ENCODE data around the gene PI4KA.
A peak's percentile ranks its signal among the peaks of the same experiment; 100 is the strongest.

PI4KA gene

GRCh38 chr22:20858615-20859416 lies at the start of gene PI4KA, which contains the start of gene SNAP29:
TSS of gene PI4KA (minus strand) at chr22:20858811. CDS start at chr22:20858725, 86 bp downstream.
TSS of gene SNAP29 (plus strand) at chr22:20859007. CDS start at chr22:20859111, 104 bp downstream.
- H3K4me3 ChIP-seq (ENCODE audit: low read depth, low read length) = peak within 1 kb of the TSS; percentile 83
- peak; percentile 98 for DNase-seq (ENCODE audit: low read depth)
- TF ChIP-seq CTCF (IDR thresholded peaks at IDR 0.05; ENCODE audit: low read depth, low read length) (no peak), MAX (IDR thresholded peaks at IDR 0.05; ENCODE audit: low read depth, low read length) (peak; percentile 97), POLR2A (IDR thresholded peaks at IDR 0.05; ENCODE audit: extremely low read depth, insufficient read length) (peak; percentile 74), MYC (IDR thresholded peaks at IDR 0.05; ENCODE audit: low read depth, low read length) (peak; percentile 54)

GRCh38 chr22:20906387-20906767 lies 47.8 kb upstream of the PI4KA start:
- DNase-seq (ENCODE audit: low read depth) = no peak
- H3K4me3 ChIP-seq (ENCODE audit: low read depth, low read length) = no peak overlapping the region
- no peak for TF ChIP-seq MAX (IDR thresholded peaks at IDR 0.05; ENCODE audit: low read depth, low read length)
- no peak for TF ChIP-seq CTCF (IDR thresholded peaks at IDR 0.05; ENCODE audit: low read depth, low read length)
- no peak for TF ChIP-seq MYC (IDR thresholded peaks at IDR 0.05; ENCODE audit: low read depth, low read length)
- TF ChIP-seq POLR2A (IDR thresholded peaks at IDR 0.05; ENCODE audit: extremely low read depth, insufficient read length) = no peak

- no peak overlapping the region for H3K4me3 ChIP-seq (ENCODE audit: low read depth, low read length)
- no peak for DNase-seq (ENCODE audit: low read depth)
- TF ChIP-seq CTCF (IDR thresholded peaks at IDR 0.05; ENCODE audit: low read depth, low read length) (no peak), MYC (IDR thresholded peaks at IDR 0.05; ENCODE audit: low read depth, low read length) (no peak), MAX (IDR thresholded peaks at IDR 0.05; ENCODE audit: low read depth, low read length) (no peak), POLR2A (IDR thresholded peaks at IDR 0.05; ENCODE audit: extremely low read depth, insufficient read length) (no peak)
Measured at GRCh38 chr22:20905415-20906386, 47.1 kb upstream of the PI4KA start.

- DNase-seq (ENCODE audit: low read depth) = no peak
- no peak overlapping the region for H3K4me3 ChIP-seq (ENCODE audit: low read depth, low read length)
- TF ChIP-seq MYC (IDR thresholded peaks at IDR 0.05; ENCODE audit: low read depth, low read length) (no peak), CTCF (IDR thresholded peaks at IDR 0.05; ENCODE audit: low read depth, low read length) (no peak), MAX (IDR thresholded peaks at IDR 0.05; ENCODE audit: low read depth, low read length) (no peak), POLR2A (IDR thresholded peaks at IDR 0.05; ENCODE audit: extremely low read depth, insufficient read length) (no peak)
Measured at GRCh38 chr22:20904980-20905355, 46.4 kb upstream of the PI4KA start.

GRCh38 chr22:20904008-20904979 lies 45.7 kb upstream of the PI4KA start:
- TF ChIP-seq MYC (IDR thresholded peaks at IDR 0.05; ENCODE audit: low read depth, low read length) = no peak
- no peak for TF ChIP-seq POLR2A (IDR thresholded peaks at IDR 0.05; ENCODE audit: extremely low read depth, insufficient read length)
- TF ChIP-seq CTCF (IDR thresholded peaks at IDR 0.05; ENCODE audit: low read depth, low read length) = no peak
- no peak for TF ChIP-seq MAX (IDR thresholded peaks at IDR 0.05; ENCODE audit: low read depth, low read length)
- H3K4me3 ChIP-seq (ENCODE audit: low read depth, low read length) = no peak overlapping the region
- DNase-seq (ENCODE audit: low read depth) = peak; percentile 93

Measured in NB4 (cell line).